Liver (tissue), 9 donors: ENCODE measurements around the gene PCNX4. TPM values are rescaled to one million over a fixed set of nuclear protein-coding genes. Genes with fewer than 3 reads are reported as not detected.

Experiments used
- DNase-seq: peaks from one replicate; pipeline ENCODE4 v3.0.0-alpha.2; 2017; ENCODE audit warnings: low spot score
- H3K27ac ChIP-seq, 2 donors: one replicate each; pipeline ENCODE4 v1.7.0; 2013; ENCODE audit warnings: inconsistent platforms in 2 of 2, low read length in 2 of 2, control low read depth in 1 of 2, low read depth in 1 of 2, mild to moderate bottlenecking in 1 of 2
- H3K27me3 ChIP-seq, 4 donors: one replicate each; pipeline versions ENCODE4 v1.6.1 to v1.7.0; 2013; ENCODE audit warnings: low read length in 3 of 4, inconsistent platforms in 1 of 4, mild to moderate bottlenecking in 1 of 4, moderate library complexity in 1 of 4; ENCODE audit not compliant: control insufficient read depth in 4 of 4, insufficient read depth in 4 of 4
- H3K36me3 ChIP-seq, 4 donors: one replicate each; pipeline versions ENCODE4 v1.6.1 to v1.7.0; 2013; ENCODE audit warnings: low read length in 3 of 4, mild to moderate bottlenecking in 3 of 4, low read depth in 1 of 4, moderate library complexity in 1 of 4; ENCODE audit not compliant: control insufficient read depth in 4 of 4, insufficient read depth in 3 of 4
- H3K4me1 ChIP-seq, 4 donors: one replicate each; pipeline versions ENCODE4 v1.6.1 to v1.7.0; 2013; ENCODE audit warnings: low read length in 3 of 4, mild to moderate bottlenecking in 3 of 4, moderate library complexity in 1 of 4; ENCODE audit not compliant: control insufficient read depth in 4 of 4, insufficient read depth in 4 of 4
- H3K4me3 ChIP-seq, 3 donors: one replicate each; pipeline versions ENCODE4 v1.6.1 to v1.7.0; 2013; ENCODE audit warnings: low read length in 3 of 3, control low read depth in 1 of 3, low read depth in 1 of 3, mild to moderate bottlenecking in 1 of 3
- H3K9ac ChIP-seq, 2 donors: one replicate each; pipeline ENCODE4 v1.7.0; 2013; ENCODE audit warnings: low read length in 2 of 2, mild to moderate bottlenecking in 2 of 2, moderate library complexity in 2 of 2, control low read depth in 1 of 2, low read depth in 1 of 2
- H3K9me3 ChIP-seq, 4 donors: one replicate each; pipeline versions ENCODE4 v1.6.1 to v1.7.0; 2013; ENCODE audit warnings: low read length in 3 of 4; ENCODE audit not compliant: control insufficient read depth in 4 of 4
- ATF3 ChIP-seq: IDR thresholded peaks from 2 replicates; pipeline ENCODE4 v1.6.1; 2016; ENCODE audit warnings: antibody characterized with exemption
- CTCF ChIP-seq: fragments of 150-350 bp; IDR thresholded peaks from 2 replicates; pipeline ENCODE4 v1.5.1; 2017; ENCODE audit warnings: improper control_type of control experiment, low read depth, low read length; ENCODE audit not compliant: missing input control
- EGR1 ChIP-seq, 2 donors: IDR thresholded peaks; 2 replicates each; pipeline ENCODE4 v1.6.1; 2016 to 2018; ENCODE audit warnings: antibody characterized with exemption in 2 of 2, low read depth in 2 of 2
- FOXA1 ChIP-seq: IDR thresholded peaks from 2 replicates; pipeline ENCODE4 v1.6.1; 2016; ENCODE audit warnings: antibody characterized with exemption
- FOXA2 ChIP-seq: IDR thresholded peaks from 2 replicates; pipeline ENCODE4 v1.6.1; 2016; ENCODE audit warnings: antibody characterized with exemption
- GABPA ChIP-seq, 2 donors: IDR thresholded peaks in 1 of 2; conservative IDR thresholded peaks in 1 of 2; 2 replicates each; pipeline ENCODE4 v1.6.1; 2016; ENCODE audit warnings: antibody characterized with exemption in 2 of 2, mild to moderate bottlenecking in 1 of 2, moderate library complexity in 1 of 2
- HNF4A ChIP-seq, 2 donors: conservative IDR thresholded peaks; 2 replicates each; pipeline ENCODE4 v1.6.1; 2016; ENCODE audit warnings: antibody characterized with exemption in 2 of 2, mild to moderate bottlenecking in 2 of 2
- HNF4G ChIP-seq: IDR thresholded peaks from 2 replicates; pipeline ENCODE4 v1.6.1; 2016; ENCODE audit warnings: antibody characterized with exemption
- JUND ChIP-seq, 2 donors: IDR thresholded peaks; 2 replicates each; pipeline ENCODE4 v1.6.1; 2016; ENCODE audit warnings: antibody characterized with exemption in 2 of 2
- MAX ChIP-seq: IDR thresholded peaks from 2 replicates; pipeline ENCODE4 v1.6.1; 2016; ENCODE audit warnings: antibody characterized with exemption
- RAD21 ChIP-seq, 2 donors: IDR thresholded peaks; 2 replicates each; pipeline ENCODE4 v1.6.1; 2016; ENCODE audit warnings: antibody characterized with exemption in 2 of 2, mild to moderate bottlenecking in 2 of 2
- REST ChIP-seq: IDR thresholded peaks from 2 replicates; pipeline ENCODE4 v1.6.1; 2016; ENCODE audit warnings: antibody characterized with exemption, mild to moderate bottlenecking
- RXRA ChIP-seq, 2 donors: IDR thresholded peaks; 2 replicates each; pipeline ENCODE4 v1.6.1; 2017 to 2018; ENCODE audit warnings: antibody characterized with exemption in 2 of 2, mild to moderate bottlenecking in 1 of 2
- SP1 ChIP-seq: IDR thresholded peaks from 2 replicates; pipeline ENCODE4 v1.6.1; 2018; ENCODE audit warnings: antibody characterized with exemption, mild to moderate bottlenecking
- TAF1 ChIP-seq: conservative IDR thresholded peaks from 2 replicates; pipeline ENCODE4 v1.6.1; 2016; ENCODE audit warnings: antibody characterized with exemption, mild to moderate bottlenecking
- YY1 ChIP-seq: IDR thresholded peaks from 2 replicates; pipeline ENCODE4 v1.6.1; 2016; ENCODE audit warnings: antibody characterized with exemption, mild to moderate bottlenecking
- ZBTB33 ChIP-seq: IDR thresholded peaks from 2 replicates; pipeline ENCODE4 v1.6.1; 2016; ENCODE audit warnings: antibody characterized with exemption
- WGBS: extraction: QIAGEN DNeasy Blood & Tissue Kit; methylation state at CpG from one replicate; pipeline ENCODE4 v1.1.7; 2013; 5-methylcytosine and 5-hydroxymethylcytosine counted together
- polyA plus RNA-seq, 2 donors: library from polyadenylated mRNA; stranded (reverse) in 1 of 2; unstranded in 1 of 2; fragments of 200-250 nt in 1 of 2; fragments of >200 nt in 1 of 2; fragmentation: Nextera tagmentation in 1 of 2; extraction: Ambion mirVana in 1 of 2; gene quantifications; one replicate each; pipeline versions ENCODE4 v1.2.1 to v1.2.3, GENCODE V29; 2013 to 2015
- total RNA-seq, 2 donors: library from RNA; depleted of rRNA; stranded (reverse); fragments of >200 nt; gene quantifications; one replicate each; pipeline ENCODE4 v1.2.3, GENCODE V29; 2014
- donor health status: healthy.
- donor health status: healthy.
- donor health status: healthy.
- donor health status: healthy.
- donor health status: healthy.

Gene PCNX4
- total and polyA plus RNA-seq, 4 donors, result 5.4 to 30.6 (median 14.1) TPM

- TF ChIP-seq YY1, result no peak
- TF ChIP-seq RAD21 (IDR thresholded peaks at IDR 0.05), result no peak
- TF ChIP-seq FOXA2, result no peak
- TF ChIP-seq HNF4G, result no peak
- TF ChIP-seq ATF3, result no peak
- TF ChIP-seq TAF1, result no peak
- TF ChIP-seq JUND (IDR thresholded peaks at IDR 0.05), result no peak
- TF ChIP-seq FOXA1, result no peak
Observed at GRCh38 chr14:60206837-60207533, 115.3 kb downstream of the PCNX4 start (continued).

- Histone ChIP-seq H3K9me3 (no peaks in the 10 kb centered on the region), H3K9ac (no peak overlapping the region), H3K27ac (no peak overlapping the region), H3K27me3 (no peaks in the 10 kb centered on the region), H3K36me3 (no peaks in the 10 kb centered on the region), H3K4me1 (no peaks in the 10 kb centered on the region), H3K4me3 (no peak overlapping the region)
- TF ChIP-seq SP1 (no peak), HNF4A (conservative IDR thresholded peaks at IDR 0.05) (no peak), ZBTB33 (no peak), ATF3 (no peak), GABPA (IDR thresholded peaks at IDR 0.05 in 1 of 2, conservative IDR thresholded peaks at IDR 0.05 in 1 of 2) (no peak), EGR1 (IDR thresholded peaks at IDR 0.05; ENCODE audit: low read depth in 2 of 2) (no peak), TAF1 (no peak), FOXA1 (no peak), RAD21 (IDR thresholded peaks at IDR 0.05) (no peak), JUND (IDR thresholded peaks at IDR 0.05) (no peak), YY1 (no peak), FOXA2 (no peak), REST (no peak)
- DNase-seq, result no peak
- 76% methylated on average over 1 of the region's 1 CpG for WGBS
Observed at GRCh38 chr14:60210703-60211102, 119.0 kb downstream of the PCNX4 start.

- no peaks in the 10 kb centered on the region for H3K9me3 ChIP-seq
- TF ChIP-seq TAF1 (no peak), JUND (IDR thresholded peaks at IDR 0.05) (no peak), MAX (no peak), HNF4G (no peak), ATF3 (no peak), REST (no peak), YY1 (no peak), CTCF (no peak), RXRA (IDR thresholded peaks at IDR 0.05) (no peak)
- H3K9ac ChIP-seq, result no peak overlapping the region
- no peak overlapping the region for H3K27ac ChIP-seq
- 94% methylated on average over 3 of the region's 3 CpGs for WGBS
- no peak overlapping the region for H3K4me3 ChIP-seq
- H3K36me3 ChIP-seq, result no peaks in the 10 kb centered on the region
- H3K27me3 ChIP-seq, result no peaks in the 10 kb centered on the region
- H3K4me1 ChIP-seq, result no peaks in the 10 kb centered on the region
- no peak for DNase-seq
Observed at GRCh38 chr14:60211153-60211552, 119.4 kb downstream of the PCNX4 start.
